ENCODE data around the gene CDK2AP2.
"Not testable (repeated sequence)": the region's sequence is repeated elsewhere in the genome, so short reads cannot be mapped to it uniquely, and the experiment has no call there.

The CDK2AP2 gene

GRCh38 chr11:67489885-67490726 lies 17.9 kb downstream of the CDK2AP2 start:
- no peak for DNase-seq (ENCODE audit: low spot score)

DNA sequence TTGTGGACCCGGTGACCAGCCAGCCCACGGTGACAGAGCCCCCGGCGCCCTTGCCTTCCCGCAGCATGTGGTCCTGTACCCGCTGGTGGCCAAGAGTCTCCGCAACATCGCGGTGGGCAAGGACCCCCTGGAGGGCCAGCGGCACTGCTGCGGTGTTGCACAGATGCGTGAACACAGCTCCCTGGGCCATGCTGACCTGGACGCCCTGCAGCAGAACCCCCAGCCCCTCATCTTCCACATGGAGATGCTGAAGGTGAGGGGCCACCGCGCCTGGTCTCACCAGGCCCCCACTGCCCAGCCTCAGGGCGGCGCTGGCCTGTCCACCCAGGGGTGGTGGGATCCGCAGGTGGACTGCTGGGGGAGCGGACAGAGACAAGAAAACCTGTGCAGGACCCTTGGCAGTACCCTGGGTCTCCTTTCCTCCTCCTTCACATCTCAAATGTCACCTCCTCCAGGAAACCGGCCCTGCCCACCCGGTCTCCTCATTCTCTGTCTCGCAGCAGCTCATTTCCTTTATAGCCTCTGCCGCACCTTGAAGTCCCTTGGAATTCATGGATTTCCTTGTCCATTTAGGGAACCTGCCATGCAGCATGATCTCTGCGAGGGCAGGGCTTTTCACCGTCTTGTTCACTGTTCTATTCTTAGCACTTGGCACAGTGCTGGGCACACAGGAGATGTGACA lies 18.6 kb downstream of the CDK2AP2 start:
- DNase-seq (ENCODE audit: low spot score): no peak

DNA sequence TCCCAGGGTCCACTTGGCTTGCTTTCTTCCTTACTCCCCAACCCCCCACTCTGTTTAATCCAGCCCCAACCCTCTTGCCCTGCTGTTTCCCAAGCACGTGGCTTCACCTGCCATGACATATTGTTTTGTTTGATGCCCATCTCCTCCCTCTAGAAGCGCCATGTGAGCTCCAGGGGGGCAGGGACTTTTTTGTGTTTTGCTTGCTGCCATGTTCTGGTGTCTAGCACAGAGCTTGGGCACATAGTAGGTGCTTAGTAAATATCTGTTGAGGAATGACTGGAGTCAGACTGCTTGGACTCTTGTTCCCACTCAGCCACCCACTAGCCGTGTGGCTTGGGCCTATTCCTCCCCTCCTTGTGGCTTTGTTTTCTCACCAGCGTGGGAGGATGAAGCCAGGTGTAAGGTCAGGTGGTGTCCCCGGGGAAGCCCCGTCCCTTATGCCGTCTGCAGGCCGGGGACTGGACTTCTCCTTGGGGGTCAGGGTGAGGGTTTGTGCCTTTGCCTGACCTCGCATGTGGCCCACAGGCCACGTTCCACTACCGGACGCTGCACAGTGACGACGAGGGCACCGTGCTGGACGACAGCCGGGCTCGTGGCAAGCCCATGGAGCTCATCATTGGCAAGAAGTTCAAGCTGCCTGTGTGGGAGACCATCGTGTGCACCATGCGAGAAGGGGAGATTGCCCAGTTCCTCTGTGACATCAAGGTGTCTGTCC lies 21.3 kb downstream of the CDK2AP2 start:
- DNase-seq (ENCODE audit: low spot score): no peak

- not testable (repeated sequence) for DNase-seq (ENCODE audit: low spot score)
Observed at GRCh38 chr11:67485873-67486361, 22.0 kb downstream of the CDK2AP2 start.

DNA sequence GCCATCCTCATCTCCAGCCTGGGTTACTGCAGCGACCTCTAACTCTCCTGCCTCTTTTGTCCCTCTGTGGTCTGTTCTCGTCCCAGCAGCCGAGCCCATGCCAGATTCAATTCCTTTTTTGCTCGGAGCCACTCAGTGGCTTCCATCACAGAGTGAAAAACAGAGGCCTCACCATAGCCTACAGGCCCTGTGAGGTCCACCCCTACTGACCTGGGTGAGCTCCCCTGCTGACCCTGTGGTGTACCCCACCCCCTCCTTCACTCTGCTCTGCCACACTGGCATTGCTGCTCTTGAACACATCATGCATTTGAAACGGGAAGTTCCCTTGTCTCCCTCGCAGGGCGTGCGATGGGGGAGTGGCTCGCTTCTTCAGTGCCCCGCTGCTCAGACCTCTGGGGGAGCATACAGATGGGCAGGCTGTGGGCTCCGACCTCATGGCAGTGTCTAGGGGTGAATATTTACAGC lies 23.1 kb downstream of the CDK2AP2 start:
- DNase-seq (ENCODE audit: low spot score): no peak

DNA sequence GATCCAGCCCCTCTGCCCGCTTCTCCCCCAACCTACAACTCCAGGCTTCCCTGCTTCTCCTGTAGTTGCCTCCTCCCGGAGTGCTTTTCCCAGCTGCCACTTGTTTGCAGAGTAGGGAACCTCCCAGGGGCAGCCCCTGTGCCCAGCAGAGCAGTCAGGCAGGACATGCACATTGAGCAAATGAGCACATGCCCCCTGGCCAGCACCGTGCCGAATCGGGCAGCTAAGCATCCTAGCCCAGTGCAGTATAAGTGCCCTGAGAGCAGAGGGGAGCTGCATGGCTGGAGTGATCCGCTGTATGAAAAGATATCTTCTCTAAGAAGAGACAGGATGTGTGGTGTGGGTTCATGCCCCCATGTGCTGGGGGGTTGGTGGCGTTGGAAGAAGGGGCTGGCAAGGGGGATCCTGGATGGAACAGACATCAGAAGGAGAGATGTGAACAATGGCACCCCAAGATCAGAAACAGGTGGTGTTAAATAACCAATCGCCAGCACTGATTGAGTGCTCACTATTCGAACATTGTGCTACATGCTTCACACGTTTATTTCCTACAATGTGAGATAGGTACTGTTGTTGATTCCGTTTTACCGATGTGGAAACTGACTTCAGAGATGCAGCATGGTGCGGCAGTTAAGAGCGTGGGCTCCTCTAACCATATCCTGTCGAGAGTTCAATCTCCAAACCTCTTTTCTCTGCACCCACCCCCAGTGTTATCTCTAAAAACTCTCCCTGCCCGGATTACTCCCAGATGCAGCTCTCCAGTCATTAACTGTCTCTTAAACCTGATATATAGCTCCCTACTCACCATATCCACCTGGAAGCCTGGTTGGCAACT lies 23.9 kb downstream of the CDK2AP2 start:
- DNase-seq (ENCODE audit: low spot score): no peak

- DNase-seq (ENCODE audit: low spot score): peak; percentile 98
Observed at GRCh38 chr11:67482827-67483798, 24.8 kb downstream of the CDK2AP2 start, which contains the start of gene AIP. Gene AIP, plus strand, starts transcription at chr11:67483026. Its CDS starts 133 bp downstream, at chr11:67483159.

- DNase-seq (ENCODE audit: low spot score): peak; percentile 36
Observed at GRCh38 chr11:67482275-67482826, 25.6 kb downstream of the CDK2AP2 start.

GRCh38 chr11:67477344-67478050 lies 30.5 kb downstream of the CDK2AP2 start:
- not testable (repeated sequence) for DNase-seq (ENCODE audit: low spot score)

GRCh38 chr11:67476692-67477091 lies 31.3 kb downstream of the CDK2AP2 start:
- DNase-seq (ENCODE audit: low spot score): not testable (repeated sequence)

GRCh38 chr11:67472882-67473281 lies 35.1 kb downstream of the CDK2AP2 start:
- DNase-seq (ENCODE audit: low spot score): no peak

DNA sequence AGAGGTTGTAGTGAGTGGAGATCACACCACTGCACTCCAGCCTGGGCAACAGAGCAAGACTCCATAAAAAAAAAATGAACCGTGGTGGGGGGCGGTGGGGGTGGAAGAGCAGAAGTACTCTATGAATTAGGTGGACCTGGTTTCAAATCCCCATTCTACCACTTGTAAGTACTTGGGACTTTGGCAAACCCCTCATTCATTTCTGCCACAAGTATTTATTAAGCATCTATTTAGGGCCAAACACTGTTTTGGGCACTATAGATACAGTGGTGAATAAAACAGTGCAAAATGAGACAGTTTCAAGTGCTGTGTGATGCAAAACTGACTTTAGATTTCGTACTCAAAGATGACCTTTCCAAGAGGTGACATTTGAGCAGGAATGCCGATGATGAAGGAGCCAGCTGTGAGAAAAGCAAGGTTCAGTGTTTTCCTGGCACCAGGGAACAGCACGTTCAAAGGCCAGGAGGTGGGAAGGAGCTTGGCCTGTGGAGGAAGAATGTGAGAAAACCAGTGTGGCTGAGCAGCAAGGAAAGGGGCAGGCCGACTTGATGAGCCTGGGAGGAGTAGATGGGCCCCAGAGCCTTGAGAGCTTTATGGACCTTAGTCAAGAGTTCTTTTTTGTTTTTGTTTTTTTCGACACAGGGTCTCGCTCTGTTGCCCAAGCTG lies 37.5 kb downstream of the CDK2AP2 start:
- DNase-seq (ENCODE audit: low spot score): no peak

- DNase-seq (ENCODE audit: low spot score): no peak
Observed at GRCh38 chr11:67469508-67469811, 38.5 kb downstream of the CDK2AP2 start.

GRCh38 chr11:67468759-67469507 lies 39.0 kb downstream of the CDK2AP2 start, which contains the start of gene TMEM134:
Gene TMEM134, minus strand, starts transcription at chr11:67469251. Its CDS starts 59 bp downstream, at chr11:67469192.
- DNase-seq (ENCODE audit: low spot score): peak; percentile 92

- no peak for DNase-seq (ENCODE audit: low spot score)
Observed at GRCh38 chr11:67468456-67468758, 39.6 kb downstream of the CDK2AP2 start.

DNA sequence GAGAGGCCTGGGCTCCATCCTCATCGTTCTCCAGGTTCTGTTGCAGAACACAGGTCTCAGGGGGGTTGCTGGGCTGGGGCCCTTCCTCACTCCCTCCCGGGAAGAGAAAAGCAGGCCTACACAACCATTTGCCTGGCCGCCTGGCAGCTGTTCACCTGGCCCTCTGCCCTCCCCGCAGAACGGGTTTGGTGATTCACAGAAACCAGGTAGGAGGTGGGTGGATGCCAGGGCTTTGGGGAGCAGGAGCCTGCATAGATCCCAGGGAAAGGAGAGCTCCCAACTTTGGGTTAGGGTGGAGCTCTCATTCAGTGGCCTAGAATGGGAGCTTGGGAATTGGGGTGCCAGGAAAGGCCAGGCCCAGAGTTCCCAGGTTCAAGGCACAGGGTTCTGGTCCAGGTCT lies 39.9 kb downstream of the CDK2AP2 start:
- DNase-seq (ENCODE audit: low spot score): no peak

GRCh38 chr11:67466962-67467771 lies 40.8 kb downstream of the CDK2AP2 start:
- DNase-seq (ENCODE audit: low spot score): no peak

Data from RKO (cell line).